NCI-H1436 treated with DMSO at 0.1 percent for 48 hours (cell line): Measurements from ENCODE around the gene PAM16.

ENCODE experiments used
- DNase-seq: peaks from one replicate; lab custom pipeline; 2025; lab: John Stamatoyannopoulos, UW

Gene PAM16

DNA sequence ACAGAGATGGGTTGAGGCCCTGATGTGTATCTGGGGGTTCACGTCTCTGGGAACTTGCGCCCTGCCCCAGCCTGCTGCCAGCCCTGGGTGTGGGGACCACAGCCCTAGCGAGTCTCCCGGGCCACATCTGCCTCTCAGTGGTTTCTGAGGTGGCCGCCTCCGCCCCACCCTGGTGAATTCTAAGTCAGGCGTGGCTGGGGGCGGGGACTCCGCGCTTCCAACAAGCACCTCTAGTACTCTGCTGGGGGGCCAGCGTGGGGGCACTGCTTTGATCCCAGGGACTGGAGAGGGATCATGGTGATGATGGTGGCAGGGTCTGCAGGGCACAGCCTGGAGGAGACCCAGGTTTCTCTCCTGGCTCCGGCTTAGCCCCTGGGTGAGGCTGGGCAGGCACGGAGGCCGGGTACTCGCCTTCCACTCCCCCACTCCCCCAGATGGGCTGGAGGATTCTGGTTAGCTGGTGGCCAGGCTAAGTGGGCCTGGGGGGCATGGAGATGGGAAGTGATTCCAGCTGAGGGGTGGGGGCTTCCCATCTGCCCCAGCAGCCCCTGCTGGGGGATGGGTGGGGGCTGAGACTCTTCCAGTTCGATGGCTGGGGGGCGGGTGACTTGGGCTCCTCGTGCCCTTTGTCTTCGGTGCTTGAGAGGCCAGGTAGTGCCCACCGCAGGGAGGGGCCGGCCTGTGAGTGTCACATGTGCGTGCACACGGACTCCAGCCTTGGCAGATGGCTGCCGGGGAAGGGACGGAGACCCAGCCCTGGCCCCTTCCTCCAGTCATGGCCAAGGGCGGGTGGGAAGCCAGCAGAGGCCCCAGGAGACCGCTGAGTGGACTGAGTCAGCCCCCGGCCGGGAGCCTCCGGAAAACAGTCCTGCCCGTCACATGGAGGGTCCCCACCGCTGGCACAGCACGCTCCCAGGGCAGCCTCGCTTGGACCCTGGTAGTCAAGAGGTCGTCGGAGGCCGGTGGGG lies 31.4 kb downstream of the PAM16 start:
- no peak for DNase-seq

DNA sequence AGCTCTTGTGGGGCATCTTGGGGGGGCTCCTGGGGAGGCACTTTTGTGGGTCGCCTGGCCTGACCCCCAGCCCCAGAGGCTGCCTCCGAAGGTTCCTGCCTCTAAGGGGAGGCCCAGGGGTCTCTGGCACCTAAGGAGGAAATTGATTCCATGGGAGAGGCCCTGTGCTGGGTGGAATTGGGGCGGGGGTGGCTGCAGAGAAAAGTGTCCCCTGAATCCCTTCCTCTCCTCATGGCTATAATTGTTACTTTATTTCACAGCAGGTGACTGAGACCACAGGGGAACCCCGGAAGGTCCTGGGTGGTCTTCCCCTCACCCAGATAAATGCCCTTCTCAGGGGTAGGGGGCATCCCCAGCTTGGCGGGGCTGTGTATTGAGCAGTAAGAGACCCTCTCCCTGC lies 32.2 kb downstream of the PAM16 start:
- DNase-seq, result no peak

DNA sequence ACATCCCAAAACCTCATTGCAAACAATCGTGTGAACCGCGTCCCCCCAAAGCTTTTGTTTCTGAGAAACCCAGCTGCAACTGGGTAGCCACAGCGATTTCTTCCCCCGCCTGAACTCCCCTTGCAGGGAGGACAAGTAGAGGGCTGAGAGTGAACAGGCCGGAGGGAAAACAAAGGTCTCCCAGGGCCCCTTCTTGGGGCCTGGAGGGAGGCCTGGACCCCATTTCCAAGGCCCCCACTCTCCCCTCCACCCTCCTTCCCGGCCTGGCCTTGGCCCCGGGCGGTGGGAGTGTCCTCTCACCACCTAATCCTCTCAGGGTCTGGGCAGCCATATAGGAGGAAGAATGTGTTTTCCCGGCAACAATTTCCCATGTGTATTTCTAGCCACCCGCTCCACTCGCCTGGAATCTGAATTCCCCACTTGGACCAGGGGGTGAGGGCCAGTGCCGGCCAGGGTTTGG lies 32.6 kb downstream of the PAM16 start:
- DNase-seq, result no peak

DNA sequence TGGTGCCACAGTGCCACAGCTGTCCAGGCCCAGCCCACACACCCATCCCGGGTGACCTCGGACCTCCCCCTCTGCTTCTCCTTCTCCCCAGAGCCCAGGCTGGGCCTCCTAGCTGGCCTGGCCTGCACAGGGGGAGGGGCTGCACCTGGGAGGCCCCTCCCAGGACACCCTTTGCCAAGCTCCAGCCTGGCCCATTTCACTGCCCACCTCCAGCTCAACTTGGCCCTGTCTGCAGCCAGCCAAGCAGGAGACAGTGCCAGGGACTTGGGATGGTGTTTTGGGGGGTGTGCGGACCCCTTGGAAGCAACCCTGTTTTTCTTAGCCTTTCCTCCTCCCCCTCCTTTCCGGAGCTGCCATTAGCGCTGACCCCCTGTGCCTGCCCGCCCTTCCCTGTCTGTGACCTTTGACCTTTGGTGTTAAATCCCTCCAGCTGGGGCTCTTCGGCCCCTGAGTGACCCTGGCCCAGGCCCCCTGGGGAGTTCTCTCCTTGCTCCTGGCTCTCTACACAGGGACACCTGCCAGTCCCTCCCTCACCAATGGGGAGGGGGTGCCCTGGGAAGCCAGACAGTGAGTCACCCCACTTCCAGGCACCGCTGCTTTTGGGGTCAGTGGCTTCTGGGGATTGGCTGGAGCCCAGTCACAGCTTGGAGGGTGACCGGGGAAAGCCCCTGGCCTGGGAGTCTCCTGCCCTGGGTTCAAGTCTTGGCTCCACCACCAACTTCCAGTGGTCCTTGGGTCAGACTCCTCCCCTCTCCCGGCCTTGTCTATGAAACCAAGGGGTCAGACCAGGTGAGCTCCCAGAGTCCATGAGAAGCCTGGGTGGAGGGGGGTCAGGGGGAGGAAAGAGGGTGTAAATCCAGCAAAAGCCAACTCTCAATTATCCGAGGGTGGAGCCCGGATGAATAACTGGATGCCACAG lies 33.3 kb downstream of the PAM16 start:
- DNase-seq, result no peak

DNA sequence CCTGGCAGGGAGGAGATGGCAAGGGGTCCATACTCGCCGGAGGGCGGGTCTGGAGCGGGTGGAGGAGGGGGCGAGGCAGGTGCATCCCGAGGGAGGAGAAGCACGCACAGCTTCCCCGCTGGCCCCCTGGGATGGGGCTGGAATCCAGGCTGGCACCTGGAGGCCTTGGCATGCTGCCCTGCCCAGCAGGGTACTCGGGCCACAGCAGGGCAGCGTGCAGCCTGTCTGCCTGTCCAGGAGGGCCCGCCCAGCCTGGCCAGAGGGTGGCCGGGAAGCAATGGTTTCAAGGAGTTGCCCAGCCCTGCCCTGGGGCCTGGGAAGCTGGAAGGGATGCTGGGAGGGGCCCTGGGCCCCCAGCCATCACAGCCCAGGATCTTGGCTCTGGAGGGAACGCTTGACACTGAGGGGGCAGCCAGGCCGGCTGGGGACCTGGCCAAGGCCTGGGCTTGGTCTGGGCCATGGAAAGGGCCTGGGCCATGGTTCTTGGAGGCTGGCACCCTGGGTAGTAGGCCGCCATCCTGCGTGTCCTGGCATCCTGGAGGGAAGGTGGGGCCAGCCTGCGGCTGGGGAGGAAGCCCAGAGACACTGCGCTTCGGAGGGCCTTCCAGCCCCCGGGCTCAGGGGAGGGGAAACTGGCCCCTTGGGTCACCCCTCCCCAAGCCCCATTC lies 34.1 kb downstream of the PAM16 start:
- DNase-seq, result no peak

DNA sequence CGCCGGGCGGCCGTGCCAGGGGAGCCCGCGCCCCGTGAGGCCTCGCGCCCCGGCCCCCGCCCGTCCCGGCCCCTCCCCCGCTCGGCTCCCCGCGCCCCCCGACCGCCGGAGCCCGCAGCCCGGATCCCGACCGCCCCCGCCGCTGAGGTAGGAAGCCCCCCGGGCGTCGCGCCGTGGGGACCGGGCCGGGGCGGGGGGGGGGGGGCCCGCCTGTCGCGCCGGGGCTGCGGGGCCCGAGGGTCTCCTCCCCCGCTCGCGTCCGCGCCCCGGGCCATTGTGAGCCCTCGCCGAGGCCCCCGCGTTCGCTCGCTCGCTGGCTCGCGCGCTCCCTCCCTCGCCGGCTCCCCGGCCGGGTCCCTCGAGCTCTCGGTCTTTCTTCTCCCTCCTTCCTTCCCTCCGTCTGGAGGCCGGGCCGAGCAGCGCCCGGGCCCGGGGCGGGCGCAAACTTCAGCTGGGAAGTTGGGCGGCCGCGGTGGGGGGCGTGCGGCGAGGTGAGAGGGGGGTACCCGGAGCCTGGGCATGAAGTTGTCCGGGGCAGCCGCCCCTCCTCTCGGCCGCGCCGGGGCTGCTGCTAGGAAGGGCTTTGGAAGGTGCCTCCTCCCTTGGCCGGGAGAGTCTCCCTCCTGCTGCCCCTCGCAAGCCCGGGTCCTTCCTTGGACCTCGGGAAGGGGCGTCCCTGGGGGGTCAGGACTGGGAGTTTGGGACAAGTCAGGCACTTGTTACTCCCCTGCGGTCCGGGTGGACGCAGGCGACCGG lies 34.8 kb downstream of the PAM16 start:
- no peak for DNase-seq

- DNase-seq, result peak; percentile 28
These were observed 35.7 kb downstream of the PAM16 start, which contains the start of gene GLIS2 for GRCh38 chr16:4315186-4316107. Gene GLIS2, plus strand, starts transcription at chr16:4316067. Its CDS starts 16,214 bp downstream, at chr16:4332281.

DNA sequence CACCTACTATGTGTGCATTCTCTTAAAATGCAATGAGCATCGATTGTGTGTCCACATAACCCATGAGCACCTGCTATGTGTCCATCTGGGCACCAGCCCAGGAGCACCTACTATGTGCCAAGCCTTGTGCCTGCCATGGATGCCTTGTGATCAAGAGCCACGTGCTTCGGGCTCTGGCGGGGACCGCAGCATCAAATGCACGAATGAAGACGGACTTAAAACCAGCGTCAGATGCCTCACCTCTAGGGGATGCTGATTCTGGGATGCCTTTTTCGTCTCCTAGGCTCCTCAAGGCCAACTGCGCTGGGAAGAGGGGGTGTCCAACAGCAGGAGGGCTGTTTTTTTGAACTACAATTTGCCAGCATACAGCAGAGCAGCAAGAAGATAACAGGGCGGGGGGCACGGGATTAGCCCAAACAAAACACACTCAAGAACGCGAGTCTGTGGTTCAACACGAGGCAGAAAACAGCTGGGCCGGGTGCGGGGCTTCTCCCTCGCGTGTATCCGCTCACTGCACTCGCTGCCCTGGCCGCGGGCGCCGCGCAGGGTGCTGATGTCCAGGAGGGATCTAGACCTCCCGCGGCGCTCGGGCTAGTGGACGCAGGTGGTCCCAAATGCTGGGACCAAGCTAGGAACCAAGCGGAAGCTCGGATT lies 36.5 kb downstream of the PAM16 start:
- no peak for DNase-seq

DNA sequence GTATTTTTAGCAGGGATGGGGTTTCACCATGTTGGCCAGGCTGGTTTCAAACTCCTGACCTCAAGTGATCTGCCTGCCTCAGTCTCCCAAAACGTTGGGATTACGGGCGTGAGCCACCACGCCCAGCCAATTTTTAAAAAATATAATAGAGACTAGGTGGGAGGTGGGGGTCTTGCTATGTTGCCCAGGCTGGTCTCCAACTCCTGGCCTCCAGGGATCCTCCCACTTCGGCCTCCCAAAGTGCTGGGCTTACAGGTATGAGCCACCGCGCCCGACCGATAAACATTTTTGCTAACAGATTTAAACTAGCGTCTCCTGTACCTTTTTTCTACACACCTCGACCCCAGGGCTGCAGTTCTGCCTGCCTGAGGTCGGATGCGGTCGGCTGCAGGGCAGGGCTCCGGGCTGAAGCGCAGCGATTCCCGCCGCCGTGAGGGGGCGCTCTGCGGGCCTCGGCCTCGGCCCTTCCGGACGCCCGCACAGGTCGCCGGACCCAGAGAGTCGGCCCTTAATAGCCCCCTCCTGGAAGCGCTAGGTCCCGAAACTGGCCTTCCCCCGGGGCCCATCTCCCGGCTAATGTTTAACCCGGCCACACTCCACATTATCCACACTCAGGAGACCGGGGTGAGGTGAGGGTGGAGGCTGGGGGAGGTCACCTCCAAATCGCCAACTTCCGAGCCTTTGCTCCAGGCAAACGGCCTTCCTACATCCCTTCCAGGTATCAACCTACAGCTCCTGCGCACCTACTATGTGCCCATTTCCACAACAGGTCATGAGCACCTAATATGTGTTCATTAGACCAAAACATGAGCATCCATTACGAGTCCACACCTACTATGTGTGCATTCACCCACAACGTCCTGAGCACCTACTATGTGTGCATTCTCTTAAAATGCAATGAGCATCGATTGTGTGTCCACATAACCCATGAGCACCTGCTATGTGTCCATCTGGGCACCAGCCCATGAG lies 37.3 kb downstream of the PAM16 start:
- no peak for DNase-seq

DNA sequence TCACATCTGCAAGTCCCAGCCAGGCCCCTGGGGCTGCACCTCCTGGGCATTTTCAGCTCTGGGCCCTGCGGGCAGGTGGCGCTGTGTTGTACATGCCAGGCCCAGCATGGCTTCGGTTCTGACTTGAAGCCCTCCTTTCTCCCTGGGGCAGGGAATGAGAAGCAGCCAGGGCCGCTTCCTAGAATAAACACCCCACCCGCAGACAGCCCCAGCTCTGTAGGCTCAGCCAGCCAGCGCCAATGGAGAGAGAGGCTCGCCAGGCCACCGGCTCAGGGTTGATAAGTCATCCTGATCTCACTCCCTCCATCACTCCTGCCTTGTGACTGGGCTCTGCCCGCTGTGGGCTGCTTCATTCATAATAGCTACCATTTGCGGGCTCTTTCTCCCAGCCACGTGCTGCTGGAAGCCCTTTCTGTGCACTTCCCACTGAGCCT lies 41.3 kb downstream of the PAM16 start:
- no peak for DNase-seq

DNA sequence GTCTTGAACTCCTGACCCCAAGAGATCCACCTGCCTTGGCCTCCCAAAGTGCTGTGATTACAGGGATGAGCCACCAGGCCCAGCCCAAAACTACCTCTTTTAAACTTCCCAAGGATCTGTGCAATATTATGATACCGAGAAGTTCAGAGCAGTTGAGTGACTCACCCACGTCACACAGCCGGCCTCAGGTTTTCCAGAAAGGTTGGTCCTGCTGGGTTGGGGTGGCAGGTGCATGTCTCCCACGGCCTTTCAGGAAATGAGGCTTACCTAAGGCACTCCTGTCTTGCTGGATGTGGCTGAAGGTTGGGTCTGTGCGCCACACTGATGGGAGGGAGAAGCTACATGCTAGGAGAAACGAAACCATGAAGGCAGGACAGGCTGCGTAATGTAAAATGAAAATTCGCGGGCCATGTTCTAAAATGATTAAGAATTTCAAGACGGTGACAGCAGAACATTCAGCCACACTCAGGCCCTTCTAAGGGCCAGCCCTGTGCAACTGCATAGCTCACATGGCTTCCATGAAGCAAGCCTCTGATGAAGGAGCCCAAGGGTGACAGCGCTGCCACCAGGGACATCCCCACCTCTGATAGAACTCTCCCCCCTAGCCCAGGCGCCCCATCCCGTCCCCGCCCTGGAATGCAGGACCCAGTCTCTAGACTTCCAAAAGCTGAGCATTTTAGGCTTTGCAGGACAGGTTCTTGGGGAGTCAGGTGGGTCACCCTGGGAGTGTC lies 41.9 kb downstream of the PAM16 start:
- no peak for DNase-seq

DNA sequence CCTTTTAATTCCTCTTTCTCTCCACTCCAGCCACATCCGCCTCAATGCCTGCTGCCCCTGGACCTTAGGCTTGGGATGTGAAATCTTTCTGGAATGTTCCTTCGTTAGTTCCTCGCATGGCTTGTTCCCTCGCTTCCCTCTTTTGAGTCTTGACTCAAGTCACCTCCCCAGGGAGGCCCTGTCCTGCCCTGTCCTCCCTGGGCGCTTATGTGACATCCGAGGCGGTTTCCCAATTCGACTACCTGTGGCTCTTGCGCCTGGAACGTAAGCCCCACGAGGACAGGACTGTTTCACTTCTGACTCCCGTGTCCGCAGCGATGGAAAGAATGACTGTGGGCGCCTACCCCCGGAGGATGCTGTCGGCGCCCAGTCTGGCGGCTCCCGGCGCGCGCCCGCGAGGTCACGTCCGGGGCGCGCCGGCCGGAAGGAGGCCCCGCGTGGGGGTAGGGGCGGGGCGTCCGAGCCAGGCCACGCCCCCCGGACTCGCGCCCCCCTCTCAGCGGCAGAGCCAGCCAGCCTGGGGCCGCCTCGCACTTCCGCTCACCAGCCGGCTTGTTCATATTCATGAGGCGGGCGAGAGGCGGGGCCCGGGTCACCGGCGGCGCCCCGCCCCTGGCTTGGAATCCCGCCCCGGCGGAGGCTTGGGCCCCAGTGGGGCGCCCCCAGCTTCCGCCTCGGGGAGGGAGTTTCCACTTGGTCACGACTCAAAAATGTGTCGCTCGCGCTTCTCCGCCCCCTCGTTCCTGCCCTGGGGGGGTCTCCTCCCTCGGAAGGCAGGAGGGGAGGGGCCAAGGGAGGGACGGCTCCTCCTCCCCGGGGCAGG lies 43.7 kb downstream of the PAM16 start:
- DNase-seq, result peak; percentile 76

DNA sequence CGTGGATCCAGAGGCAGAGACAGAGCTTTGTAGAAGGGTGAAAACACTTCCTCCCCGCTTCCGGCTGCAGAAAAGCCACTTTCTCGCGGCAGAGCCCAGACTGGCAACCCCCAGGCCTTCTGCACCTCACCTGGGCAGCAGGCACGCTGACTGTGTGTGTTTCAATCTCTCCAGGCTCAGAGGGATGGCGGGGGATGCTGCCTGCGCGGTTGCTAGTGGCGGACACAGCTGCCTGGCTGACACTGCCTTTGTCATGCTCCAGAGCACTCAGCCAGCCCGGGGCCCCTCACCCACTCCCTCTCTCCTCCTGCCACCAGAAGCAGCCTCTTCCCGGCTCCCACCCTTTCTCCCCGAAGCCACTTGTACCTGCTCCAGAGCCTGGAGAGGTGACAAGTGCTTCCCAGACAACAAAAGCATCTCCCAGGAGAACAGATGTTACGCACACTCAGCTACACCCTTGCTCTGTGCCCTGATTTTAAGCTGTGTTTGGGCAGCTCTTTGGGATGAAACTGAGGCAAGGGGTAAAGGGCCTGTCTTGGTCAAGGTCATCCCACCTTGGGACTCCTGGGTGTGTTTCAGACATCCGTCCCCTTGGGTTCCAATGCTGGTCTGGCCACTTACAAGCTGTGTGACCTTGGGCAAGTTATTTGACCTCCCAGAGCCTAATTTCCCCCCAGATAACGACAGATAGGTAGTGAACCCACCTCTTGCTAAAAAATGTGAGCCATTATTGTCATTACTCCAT lies 44.5 kb downstream of the PAM16 start:
- DNase-seq, result no peak

GRCh38 chr16:4303973-4304372 lies 47.1 kb downstream of the PAM16 start:
- no peak for DNase-seq

DNA sequence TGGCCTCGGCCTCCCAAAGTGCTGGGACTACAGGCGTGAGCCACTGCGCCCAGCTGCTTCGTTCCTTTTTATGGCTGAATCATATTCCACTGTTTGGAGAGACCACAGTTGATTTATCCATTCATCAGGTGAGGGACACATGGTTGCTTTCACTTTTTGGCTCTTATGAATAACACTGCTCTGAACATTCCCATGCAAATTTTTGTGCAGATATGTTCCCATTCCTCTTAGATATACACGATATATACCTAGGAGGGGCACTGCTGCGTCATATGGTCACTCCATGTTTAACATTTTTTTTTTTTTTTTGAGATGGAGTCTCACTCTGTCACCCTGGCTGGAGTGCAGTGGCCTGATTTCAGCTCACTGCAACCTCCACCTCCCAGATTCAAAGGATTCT lies 49.2 kb downstream of the PAM16 start:
- DNase-seq, result no peak

DNA sequence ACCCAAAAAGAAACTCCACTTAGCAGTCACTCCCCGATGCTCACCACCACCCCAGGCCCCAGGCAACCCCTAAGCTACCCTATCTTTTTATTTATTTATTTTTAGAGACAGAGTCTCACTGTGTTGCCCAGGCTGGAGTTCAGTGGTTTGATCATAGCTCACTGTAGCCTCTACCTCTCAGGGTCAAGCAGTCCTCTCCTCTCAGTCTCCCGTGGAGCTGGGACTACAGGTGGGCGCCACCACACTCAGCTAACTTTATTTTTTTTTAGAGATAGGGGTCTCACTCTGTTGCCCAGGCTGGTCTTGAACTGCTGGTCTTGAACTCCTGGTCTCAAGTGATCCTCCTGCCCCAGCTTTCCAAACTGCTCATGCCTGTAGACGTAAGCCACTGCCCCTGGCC lies 49.9 kb downstream of the PAM16 start:
- DNase-seq, result no peak
